GM21529 (cell line): ENCODE measurements around the gene PDE4C.

ENCODE experiments used
- ATAC-seq: cut with Tn5 transposase; IDR thresholded peaks from one replicate; pipeline ENCODE4 v1.9.1; 2021; ENCODE audit not compliant: unreplicated experiment

Gene PDE4C

GRCh38 chr19:18225702-18226468 is at the start of gene PDE4C:
PDE4C (minus strand) TSS chr19:18226438; CDS start chr19:18226415, 23 bp downstream.
- ATAC-seq: no peak

- no peak for ATAC-seq
These were observed 48.6 kb upstream of the PDE4C start for GRCh38 chr19:18274781-18275356.

GRCh38 chr19:18274219-18274780 is 48.1 kb upstream of the PDE4C start, which contains the start of gene IQCN:
IQCN (minus strand) TSS chr19:18274452; CDS start chr19:18269478, 4,974 bp downstream.
- ATAC-seq: no peak

GRCh38 chr19:18273561-18274218 is 47.5 kb upstream of the PDE4C start:
- no peak for ATAC-seq

GRCh38 chr19:18271433-18271841 is 45.2 kb upstream of the PDE4C start:
- no peak for ATAC-seq

GRCh38 chr19:18270326-18270725 is 44.1 kb upstream of the PDE4C start:
- ATAC-seq: no peak

GRCh38 chr19:18269070-18269723 is 43.0 kb upstream of the PDE4C start:
- no peak for ATAC-seq

GRCh38 chr19:18266771-18267686 is 40.8 kb upstream of the PDE4C start:
- ATAC-seq: no peak

- ATAC-seq: no peak
These were observed 39.3 kb upstream of the PDE4C start for GRCh38 chr19:18265582-18265981.

- ATAC-seq: no peak
These were observed 38.8 kb upstream of the PDE4C start for GRCh38 chr19:18264971-18265540.

GRCh38 chr19:18264137-18264854 is 38.1 kb upstream of the PDE4C start:
- ATAC-seq: no peak

- ATAC-seq: no peak
These were observed 37.3 kb upstream of the PDE4C start for GRCh38 chr19:18263324-18264136.

- ATAC-seq: no peak
These were observed 36.7 kb upstream of the PDE4C start for GRCh38 chr19:18262917-18263316.

GRCh38 chr19:18262144-18262543 is 35.9 kb upstream of the PDE4C start:
- ATAC-seq: no peak

- ATAC-seq: no peak
These were observed 35.2 kb upstream of the PDE4C start for GRCh38 chr19:18261474-18261873.

- no peak for ATAC-seq
These were observed 33.7 kb upstream of the PDE4C start for GRCh38 chr19:18259893-18260292.

- no peak for ATAC-seq
These were observed 31.5 kb upstream of the PDE4C start for GRCh38 chr19:18257503-18258470.
